ENCODE measurements around the gene PIP5K1A.
A peak's percentile ranks its signal among the peaks of the same experiment; 100 is the strongest.

The PIP5K1A gene

DNA sequence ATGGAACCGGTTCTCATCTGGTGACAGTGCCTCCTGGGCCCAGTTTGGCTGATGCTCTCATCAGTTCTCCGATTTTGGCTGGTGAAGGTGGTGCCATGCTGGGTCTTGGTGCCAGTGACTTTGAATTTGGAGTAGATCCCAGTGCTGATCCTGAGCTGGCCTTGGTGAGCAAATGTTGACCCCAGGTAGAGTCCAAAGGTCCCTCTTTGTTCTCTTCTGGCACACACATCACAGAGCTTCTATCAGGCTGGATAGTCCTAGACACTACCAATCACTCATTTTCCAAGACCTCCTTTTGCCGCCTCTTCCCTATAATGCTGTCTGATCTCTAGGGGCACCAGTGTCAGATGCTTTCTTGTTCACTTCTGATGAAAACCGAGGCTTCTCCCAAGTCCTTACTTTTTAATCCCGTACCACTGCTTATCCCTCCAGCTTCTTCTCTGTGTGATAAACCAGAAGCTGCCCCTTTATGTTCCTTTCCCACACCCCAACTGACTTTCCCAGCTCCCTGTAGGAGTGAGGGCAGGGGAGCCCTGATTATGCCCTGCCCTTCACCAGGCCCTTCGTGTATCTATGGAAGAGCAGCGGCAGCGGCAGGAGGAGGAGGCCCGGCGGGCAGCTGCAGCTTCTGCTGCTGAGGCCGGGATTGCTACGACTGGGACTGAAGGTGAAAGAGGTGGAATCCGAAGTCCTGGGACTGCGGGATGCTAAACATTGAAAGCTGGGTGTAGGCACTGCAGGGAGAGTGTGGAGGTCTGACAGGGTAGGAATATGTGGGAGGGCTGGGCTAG lies 67.3 kb downstream of the PIP5K1A start:
- H3K18ac ChIP-seq (ENCODE audit: low read depth in 1 of 2, low read length in 2 of 2) = no peak overlapping the region
- no peak for DNase-seq
- H3K23ac ChIP-seq (ENCODE audit: low read length in 2 of 2) = no peak overlapping the region
- no peak overlapping the region for H3K14ac ChIP-seq (ENCODE audit: low read length in 2 of 2)
- H3K4me1 ChIP-seq (ENCODE audit: control insufficient read depth, insufficient read depth, low read depth, low read length) = no peaks in the 10 kb centered on the region
- H2AK5ac ChIP-seq (ENCODE audit: low read length, severe bottlenecking) = no peak overlapping the region
- H3K9me3 ChIP-seq (ENCODE audit: control insufficient read depth, low read length) = no peaks in the 10 kb centered on the region
- H2BK120ac ChIP-seq (ENCODE audit: low read depth, low read length) = no peak overlapping the region
- no peak overlapping the region for H3K4me3 ChIP-seq (ENCODE audit: insufficient read depth in 1 of 2, low read depth in 1 of 2, low read length in 2 of 2)
- peaks cover 21% of the 10 kb centered on the region for H3K79me1 ChIP-seq (replicated peaks; ENCODE audit: low read length, poor library complexity, severe bottlenecking)
- H3K27ac ChIP-seq (ENCODE audit: low read length, poor library complexity, severe bottlenecking) = no peak overlapping the region
- no peak overlapping the region for H4K8ac ChIP-seq (ENCODE audit: low read length)
- H3K4ac ChIP-seq (ENCODE audit: low read depth in 1 of 2, low read length in 2 of 2) = no peak overlapping the region
- H3K36me3 ChIP-seq (ENCODE audit: control insufficient read depth in 1 of 2, insufficient read depth in 2 of 2, low read depth in 1 of 2, low read length in 2 of 2) = peaks cover 58 to 71% of the 10 kb centered on the region in 2 experiments
- 89% methylated on average over 14 of the region's 14 CpGs for WGBS
- no peak overlapping the region for H3K4me2 ChIP-seq (ENCODE audit: low read length, poor library complexity, severe bottlenecking)
- H2BK15ac ChIP-seq (ENCODE audit: low read depth, poor library complexity, severe bottlenecking) = no peak overlapping the region
- H3K27me3 ChIP-seq (ENCODE audit: control insufficient read depth in 1 of 2, insufficient read depth in 1 of 2, low read length in 2 of 2) = no peaks in the 10 kb centered on the region
- no peak overlapping the region for H2BK12ac ChIP-seq (ENCODE audit: low read length in 2 of 2)
- H2AFZ ChIP-seq (ENCODE audit: low read depth, low read length) = no peak overlapping the region
- H2BK5ac ChIP-seq (ENCODE audit: low read depth, low read length, poor library complexity, severe bottlenecking) = no peak overlapping the region
- no peak overlapping the region for H3K9ac ChIP-seq (ENCODE audit: low read length)
- H4K91ac ChIP-seq (ENCODE audit: low read length) = no peak overlapping the region

DNA sequence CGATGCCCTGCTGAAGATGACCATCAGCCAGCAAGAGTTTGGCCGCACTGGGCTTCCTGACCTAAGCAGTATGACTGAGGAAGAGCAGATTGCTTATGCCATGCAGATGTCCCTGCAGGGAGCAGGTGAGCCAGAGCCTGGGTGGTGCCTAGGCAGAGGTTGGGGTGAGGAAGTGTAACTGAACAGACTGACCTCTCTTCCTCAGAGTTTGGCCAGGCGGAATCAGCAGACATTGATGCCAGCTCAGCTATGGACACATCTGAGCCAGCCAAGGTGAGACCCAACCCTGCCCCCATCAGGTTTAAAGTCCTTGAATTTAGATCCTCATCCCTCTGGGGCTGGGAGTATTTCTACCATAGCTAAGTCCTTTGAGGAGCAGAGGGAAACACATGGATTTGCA lies 68.0 kb downstream of the PIP5K1A start:
- Histone ChIP-seq H4K8ac (ENCODE audit: low read length) (no peak overlapping the region), H2BK5ac (ENCODE audit: low read depth, low read length, poor library complexity, severe bottlenecking) (no peak overlapping the region), H3K4me1 (ENCODE audit: control insufficient read depth, insufficient read depth, low read depth, low read length) (no peaks in the 10 kb centered on the region), H3K27me3 (ENCODE audit: control insufficient read depth in 1 of 2, insufficient read depth in 1 of 2, low read length in 2 of 2) (no peaks in the 10 kb centered on the region), H3K4ac (ENCODE audit: low read depth in 1 of 2, low read length in 2 of 2) (no peak overlapping the region), H3K9me3 (ENCODE audit: control insufficient read depth, low read length) (no peaks in the 10 kb centered on the region), H3K36me3 (ENCODE audit: control insufficient read depth in 1 of 2, insufficient read depth in 2 of 2, low read depth in 1 of 2, low read length in 2 of 2) (peaks cover 62 to 71% of the 10 kb centered on the region in 2 experiments), H2BK120ac (ENCODE audit: low read depth, low read length) (no peak overlapping the region), H3K4me2 (ENCODE audit: low read length, poor library complexity, severe bottlenecking) (no peak overlapping the region), H3K23ac (ENCODE audit: low read length in 2 of 2) (no peak overlapping the region), H3K79me1 (replicated peaks; ENCODE audit: low read length, poor library complexity, severe bottlenecking) (peaks cover 21% of the 10 kb centered on the region), H2BK15ac (ENCODE audit: low read depth, poor library complexity, severe bottlenecking) (no peak overlapping the region), H3K14ac (ENCODE audit: low read length in 2 of 2) (no peak overlapping the region), H3K27ac (ENCODE audit: low read length, poor library complexity, severe bottlenecking) (no peak overlapping the region), H2AK5ac (ENCODE audit: low read length, severe bottlenecking) (no peak overlapping the region), H3K18ac (ENCODE audit: low read depth in 1 of 2, low read length in 2 of 2) (no peak overlapping the region), H3K4me3 (ENCODE audit: insufficient read depth in 1 of 2, low read depth in 1 of 2, low read length in 2 of 2) (no peak overlapping the region), H2AFZ (ENCODE audit: low read depth, low read length) (no peak overlapping the region), H4K91ac (ENCODE audit: low read length) (no peak overlapping the region), H2BK12ac (ENCODE audit: low read length in 2 of 2) (no peak overlapping the region), H3K9ac (ENCODE audit: low read length) (no peak overlapping the region)
- 98% methylated on average over 2 of the region's 3 CpGs for WGBS
- no peak for DNase-seq

DNA sequence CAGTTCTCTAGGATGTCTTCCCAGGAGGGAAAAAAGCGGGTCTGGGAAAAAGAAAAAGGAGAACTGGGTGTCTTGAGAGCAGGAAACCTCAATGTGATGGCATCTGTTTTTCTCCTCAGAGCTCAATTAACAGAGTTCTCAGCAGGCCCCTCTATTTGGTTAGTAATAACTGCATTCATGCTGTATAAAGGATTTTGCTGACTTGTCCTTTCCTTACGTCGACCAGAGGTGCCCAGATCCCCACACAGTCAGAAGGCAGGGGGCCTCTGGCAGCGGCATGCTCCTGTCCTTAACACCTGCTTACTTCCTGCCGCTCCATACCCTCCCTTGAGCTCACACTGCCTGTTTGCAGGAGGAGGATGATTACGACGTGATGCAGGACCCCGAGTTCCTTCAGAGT lies 68.5 kb downstream of the PIP5K1A start:
- H3K14ac ChIP-seq (ENCODE audit: low read length in 2 of 2) = no peak overlapping the region
- no peak overlapping the region for H3K23ac ChIP-seq (ENCODE audit: low read length in 2 of 2)
- no peak overlapping the region for H2AK5ac ChIP-seq (ENCODE audit: low read length, severe bottlenecking)
- H4K8ac ChIP-seq (ENCODE audit: low read length) = no peak overlapping the region
- H3K9me3 ChIP-seq (ENCODE audit: control insufficient read depth, low read length) = no peaks in the 10 kb centered on the region
- no peak overlapping the region for H3K27ac ChIP-seq (ENCODE audit: low read length, poor library complexity, severe bottlenecking)
- H2AFZ ChIP-seq (ENCODE audit: low read depth, low read length) = no peak overlapping the region
- H3K36me3 ChIP-seq (ENCODE audit: control insufficient read depth in 1 of 2, insufficient read depth in 2 of 2, low read depth in 1 of 2, low read length in 2 of 2) = peaks cover 65 to 71% of the 10 kb centered on the region in 2 experiments
- no peak overlapping the region for H3K4me3 ChIP-seq (ENCODE audit: insufficient read depth in 1 of 2, low read depth in 1 of 2, low read length in 2 of 2)
- H3K4me2 ChIP-seq (ENCODE audit: low read length, poor library complexity, severe bottlenecking) = no peak overlapping the region
- no peaks in the 10 kb centered on the region for H3K4me1 ChIP-seq (ENCODE audit: control insufficient read depth, insufficient read depth, low read depth, low read length)
- no peak overlapping the region for H2BK120ac ChIP-seq (ENCODE audit: low read depth, low read length)
- no peak overlapping the region for H3K18ac ChIP-seq (ENCODE audit: low read depth in 1 of 2, low read length in 2 of 2)
- H3K9ac ChIP-seq (ENCODE audit: low read length) = no peak overlapping the region
- H3K4ac ChIP-seq (ENCODE audit: low read depth in 1 of 2, low read length in 2 of 2) = no peak overlapping the region
- DNase-seq = no peak
- no peak overlapping the region for H2BK15ac ChIP-seq (ENCODE audit: low read depth, poor library complexity, severe bottlenecking)
- no peak overlapping the region for H2BK5ac ChIP-seq (ENCODE audit: low read depth, low read length, poor library complexity, severe bottlenecking)
- no peak overlapping the region for H4K91ac ChIP-seq (ENCODE audit: low read length)
- no peaks in the 10 kb centered on the region for H3K27me3 ChIP-seq (ENCODE audit: control insufficient read depth in 1 of 2, insufficient read depth in 1 of 2, low read length in 2 of 2)
- no peak overlapping the region for H2BK12ac ChIP-seq (ENCODE audit: low read length in 2 of 2)
- WGBS = 87% methylated on average over 8 of the region's 8 CpGs
- H3K79me1 ChIP-seq (replicated peaks; ENCODE audit: low read length, poor library complexity, severe bottlenecking) = peaks cover 18% of the 10 kb centered on the region

DNA sequence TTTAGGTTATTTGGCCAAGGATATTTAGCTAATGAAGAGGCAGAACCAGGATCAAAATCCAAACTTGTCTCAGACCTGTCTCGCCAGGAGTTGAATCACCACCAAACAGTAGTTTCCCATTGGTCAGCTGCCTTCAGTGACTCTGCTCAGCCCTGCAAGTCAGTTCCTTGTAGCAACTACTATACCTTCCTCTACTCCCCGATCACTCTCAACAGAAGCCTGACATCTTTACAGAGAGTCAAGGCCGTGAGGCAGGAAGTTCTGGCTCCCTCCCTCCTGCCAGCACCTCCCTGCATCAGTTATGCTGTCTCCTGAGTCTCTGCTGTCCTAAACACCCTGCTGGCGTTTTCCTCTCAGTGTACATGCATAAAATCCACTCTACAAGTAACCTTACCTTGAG lies 69.4 kb downstream of the PIP5K1A start:
- WGBS = 83% methylated on average over 3 of the region's 4 CpGs
- no peak overlapping the region for H4K91ac ChIP-seq (ENCODE audit: low read length)
- no peak overlapping the region for H4K8ac ChIP-seq (ENCODE audit: low read length)
- no peak overlapping the region for H3K4me3 ChIP-seq (ENCODE audit: insufficient read depth in 1 of 2, low read depth in 1 of 2, low read length in 2 of 2)
- H3K4ac ChIP-seq (ENCODE audit: low read depth in 1 of 2, low read length in 2 of 2) = no peak overlapping the region
- no peak overlapping the region for H3K4me2 ChIP-seq (ENCODE audit: low read length, poor library complexity, severe bottlenecking)
- H2BK15ac ChIP-seq (ENCODE audit: low read depth, poor library complexity, severe bottlenecking) = no peak overlapping the region
- H3K79me1 ChIP-seq (replicated peaks; ENCODE audit: low read length, poor library complexity, severe bottlenecking) = peaks cover 15% of the 10 kb centered on the region
- no peak overlapping the region for H2AFZ ChIP-seq (ENCODE audit: low read depth, low read length)
- H3K27ac ChIP-seq (ENCODE audit: low read length, poor library complexity, severe bottlenecking) = no peak overlapping the region
- no peak overlapping the region for H3K18ac ChIP-seq (ENCODE audit: low read depth in 1 of 2, low read length in 2 of 2)
- H2BK5ac ChIP-seq (ENCODE audit: low read depth, low read length, poor library complexity, severe bottlenecking) = no peak overlapping the region
- H3K23ac ChIP-seq (ENCODE audit: low read length in 2 of 2) = no peak overlapping the region
- no peaks in the 10 kb centered on the region for H3K4me1 ChIP-seq (ENCODE audit: control insufficient read depth, insufficient read depth, low read depth, low read length)
- no peaks in the 10 kb centered on the region for H3K9me3 ChIP-seq (ENCODE audit: control insufficient read depth, low read length)
- no peak overlapping the region for H2AK5ac ChIP-seq (ENCODE audit: low read length, severe bottlenecking)
- H3K9ac ChIP-seq (ENCODE audit: low read length) = peak overlapping the region; percentile 19
- no peak overlapping the region for H3K14ac ChIP-seq (ENCODE audit: low read length in 2 of 2)
- no peak for DNase-seq
- no peak overlapping the region for H2BK120ac ChIP-seq (ENCODE audit: low read depth, low read length)
- H2BK12ac ChIP-seq (ENCODE audit: low read length in 2 of 2) = no peak overlapping the region
- peaks cover 61% of the 10 kb centered on the region in 2 experiments for H3K36me3 ChIP-seq (ENCODE audit: control insufficient read depth in 1 of 2, insufficient read depth in 2 of 2, low read depth in 1 of 2, low read length in 2 of 2)
- H3K27me3 ChIP-seq (ENCODE audit: control insufficient read depth in 1 of 2, insufficient read depth in 1 of 2, low read length in 2 of 2) = no peaks in the 10 kb centered on the region
